GM12864 (cell line): ENCODE measurements around the gene CPM.

ENCODE experiments used
- DNase-seq: peaks from one replicate; pipeline ENCODE4 v3.0.0-alpha.2; 2011; ENCODE audit warnings: low read depth
- H3K4me3 ChIP-seq: 2 replicates; pipeline ENCODE4 v1.5.1; 2011; ENCODE audit warnings: mild to moderate bottlenecking, low read depth, low read length, control low read depth
- TF ChIP-seq, protein P1 (sequence below): IDR thresholded peaks from 2 replicates; pipeline ENCODE4 v1.5.1; 2011; ENCODE audit warnings: low read depth, mild to moderate bottlenecking, moderate library complexity, low read length, control low read depth, inconsistent platforms; ENCODE audit errors: missing control alignments

The CPM gene

GRCh38 chr12:68976395-68976841 lies 43.4 kb upstream of the CPM start:
- H3K4me3 ChIP-seq, result no peak overlapping the region
- no peak for DNase-seq
- TF ChIP-seq, protein P1, sequence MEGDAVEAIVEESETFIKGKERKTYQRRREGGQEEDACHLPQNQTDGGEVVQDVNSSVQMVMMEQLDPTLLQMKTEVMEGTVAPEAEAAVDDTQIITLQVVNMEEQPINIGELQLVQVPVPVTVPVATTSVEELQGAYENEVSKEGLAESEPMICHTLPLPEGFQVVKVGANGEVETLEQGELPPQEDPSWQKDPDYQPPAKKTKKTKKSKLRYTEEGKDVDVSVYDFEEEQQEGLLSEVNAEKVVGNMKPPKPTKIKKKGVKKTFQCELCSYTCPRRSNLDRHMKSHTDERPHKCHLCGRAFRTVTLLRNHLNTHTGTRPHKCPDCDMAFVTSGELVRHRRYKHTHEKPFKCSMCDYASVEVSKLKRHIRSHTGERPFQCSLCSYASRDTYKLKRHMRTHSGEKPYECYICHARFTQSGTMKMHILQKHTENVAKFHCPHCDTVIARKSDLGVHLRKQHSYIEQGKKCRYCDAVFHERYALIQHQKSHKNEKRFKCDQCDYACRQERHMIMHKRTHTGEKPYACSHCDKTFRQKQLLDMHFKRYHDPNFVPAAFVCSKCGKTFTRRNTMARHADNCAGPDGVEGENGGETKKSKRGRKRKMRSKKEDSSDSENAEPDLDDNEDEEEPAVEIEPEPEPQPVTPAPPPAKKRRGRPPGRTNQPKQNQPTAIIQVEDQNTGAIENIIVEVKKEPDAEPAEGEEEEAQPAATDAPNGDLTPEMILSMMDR, result no peak

DNA sequence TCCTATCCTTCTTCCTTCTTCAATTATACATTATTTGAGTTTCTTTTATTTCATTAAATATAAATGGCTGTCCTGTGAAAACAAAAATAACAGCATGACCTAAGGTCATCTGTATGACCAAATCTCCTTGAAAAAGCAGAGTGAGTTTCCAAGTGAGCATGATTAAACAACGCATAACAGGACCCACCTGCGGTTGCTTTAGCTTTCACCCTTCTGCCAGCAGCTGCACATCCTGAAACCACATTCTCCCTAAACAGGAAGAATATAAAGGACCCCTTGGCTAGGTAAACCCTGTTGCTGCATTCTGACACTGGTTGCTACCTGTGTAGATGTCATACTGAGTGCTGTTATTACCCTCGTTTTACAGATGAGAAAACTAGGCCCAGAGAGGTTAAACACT lies 42.8 kb upstream of the CPM start:
- no peak overlapping the region for H3K4me3 ChIP-seq
- no peak for DNase-seq
- TF ChIP-seq, protein P1, result no peak

DNA sequence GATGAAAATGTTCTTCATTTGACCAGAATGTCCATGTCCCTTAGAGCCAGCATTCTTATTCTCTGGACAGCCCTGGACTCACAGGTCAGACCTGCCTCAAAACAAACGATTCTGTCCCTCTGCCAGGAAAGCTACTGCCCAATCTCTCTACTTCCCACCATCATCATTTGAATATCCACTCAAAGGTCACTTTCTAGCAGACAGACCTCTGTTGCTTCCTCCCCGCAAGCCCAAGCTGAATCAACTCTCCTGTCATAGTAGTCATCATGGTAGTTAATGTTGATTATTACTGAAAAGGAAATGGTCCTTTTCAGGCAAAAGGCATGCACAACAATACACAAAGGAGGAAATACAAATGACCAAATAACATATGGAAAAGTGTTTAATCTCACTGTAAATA lies 39.6 kb upstream of the CPM start:
- DNase-seq, result no peak
- H3K4me3 ChIP-seq, result no peak overlapping the region
- TF ChIP-seq, protein P1, result no peak

DNA sequence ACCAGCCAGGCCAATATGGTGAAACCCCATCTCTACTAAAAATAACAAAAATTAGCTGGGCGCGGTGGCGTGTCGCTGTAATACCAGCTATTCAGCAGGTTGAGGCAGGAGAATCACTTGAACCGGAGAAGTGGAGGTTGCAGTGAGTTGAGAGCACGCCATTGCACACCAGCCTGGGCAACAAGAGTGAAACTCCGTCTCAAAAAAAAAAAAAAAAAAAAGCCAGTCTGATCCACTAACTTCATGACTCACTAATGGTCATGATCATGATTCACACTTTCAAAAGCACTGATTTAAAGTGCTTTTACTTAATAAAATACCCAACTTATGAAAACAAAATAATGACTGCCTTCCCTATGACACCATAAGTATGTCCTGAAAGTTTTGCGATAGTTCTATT lies 38.4 kb upstream of the CPM start:
- H3K4me3 ChIP-seq, result no peak overlapping the region
- no peak for DNase-seq
- TF ChIP-seq, protein P1, result no peak

DNA sequence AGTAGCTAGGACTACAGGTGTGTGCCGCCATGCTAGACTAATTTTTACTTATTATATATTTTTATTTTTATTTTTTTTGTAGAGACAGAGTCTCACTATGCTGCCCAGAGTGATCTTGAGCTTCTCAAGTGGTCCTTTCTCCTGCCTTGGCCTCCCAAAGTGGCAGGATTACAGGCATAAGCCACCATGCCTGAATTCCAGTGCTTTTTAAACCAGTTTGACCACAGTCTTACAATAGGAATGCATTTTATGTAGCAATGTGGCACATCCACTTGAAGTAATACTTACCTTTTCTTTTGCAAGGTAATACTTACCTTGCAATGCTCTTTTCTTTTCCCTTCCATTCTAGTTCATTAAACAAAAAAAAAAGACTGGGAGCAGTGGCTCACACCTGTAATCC lies 38.0 kb upstream of the CPM start:
- no peak overlapping the region for H3K4me3 ChIP-seq
- TF ChIP-seq, protein P1, result no peak
- no peak for DNase-seq

GRCh38 chr12:68970306-68970705 lies 37.3 kb upstream of the CPM start:
- no peak overlapping the region for H3K4me3 ChIP-seq
- DNase-seq, result no peak
- TF ChIP-seq, protein P1, result no peak

- no peak overlapping the region for H3K4me3 ChIP-seq
- DNase-seq, result no peak
- TF ChIP-seq, protein P1, result no peak
Measured at GRCh38 chr12:68967046-68967445, 34.1 kb upstream of the CPM start.
